ENCODE measurements around the gene CARMIL1.

GRCh38 chr6:25377664-25378063, 98.5 kb downstream of the CARMIL1 start:
- TF ChIP-seq TCF12 (IDR thresholded peaks at IDR 0.05; ENCODE audit: low read depth, low read length) (no peak), CTCF (IDR thresholded peaks at IDR 0.05; ENCODE audit: control extremely low read depth in 1 of 3, insufficient read depth in 1 of 3, low read depth in 1 of 3, low read length in 3 of 3) (no peak), POLR2A (IDR thresholded peaks at IDR 0.05; ENCODE audit: control extremely low read depth in 1 of 2, low read depth in 2 of 2, low read length in 2 of 2) (no peak), POLR2AphosphoS5 (IDR thresholded peaks at IDR 0.05; ENCODE audit: low read depth, low read length) (no peak)

Data from H1 (cell line).